Adipocyte (in vitro differentiated cells): ENCODE data around the gene ANKRD53.
A peak's percentile ranks its signal among the peaks of the same experiment; 100 is the strongest.

Source experiments
- DNase-seq: peaks from one replicate; pipeline ENCODE4 v3.0.0-alpha.2; 2015; ENCODE audit warnings: low read depth
- H3K27me3 ChIP-seq: replicated peaks from 2 replicates; pipeline ENCODE4 v1.7.0; 2013; ENCODE audit warnings: mild to moderate bottlenecking, low read length, moderate library complexity; ENCODE audit not compliant: control insufficient read depth, insufficient read depth
- H3K36me3 ChIP-seq: 2 replicates; pipeline ENCODE4 v1.7.0; 2013; ENCODE audit warnings: low read length, mild to moderate bottlenecking, moderate library complexity; ENCODE audit not compliant: control insufficient read depth, insufficient read depth, severe bottlenecking
- H3K4me1 ChIP-seq: 2 replicates; pipeline ENCODE4 v1.7.0; 2013; ENCODE audit warnings: mild to moderate bottlenecking, low read length, moderate library complexity; ENCODE audit not compliant: control insufficient read depth, insufficient read depth
- H3K4me3 ChIP-seq: 2 replicates; pipeline ENCODE4 v1.7.0; 2013; ENCODE audit warnings: mild to moderate bottlenecking, low read length, moderate library complexity
- H3K9ac ChIP-seq: 2 replicates; pipeline ENCODE4 v1.7.0; 2013; ENCODE audit warnings: mild to moderate bottlenecking, low read length, moderate library complexity
- H3K9me3 ChIP-seq: 2 replicates; pipeline ENCODE4 v1.7.0; 2013; ENCODE audit warnings: mild to moderate bottlenecking, low read length, moderate library complexity; ENCODE audit not compliant: control insufficient read depth

The ANKRD53 gene

DNA sequence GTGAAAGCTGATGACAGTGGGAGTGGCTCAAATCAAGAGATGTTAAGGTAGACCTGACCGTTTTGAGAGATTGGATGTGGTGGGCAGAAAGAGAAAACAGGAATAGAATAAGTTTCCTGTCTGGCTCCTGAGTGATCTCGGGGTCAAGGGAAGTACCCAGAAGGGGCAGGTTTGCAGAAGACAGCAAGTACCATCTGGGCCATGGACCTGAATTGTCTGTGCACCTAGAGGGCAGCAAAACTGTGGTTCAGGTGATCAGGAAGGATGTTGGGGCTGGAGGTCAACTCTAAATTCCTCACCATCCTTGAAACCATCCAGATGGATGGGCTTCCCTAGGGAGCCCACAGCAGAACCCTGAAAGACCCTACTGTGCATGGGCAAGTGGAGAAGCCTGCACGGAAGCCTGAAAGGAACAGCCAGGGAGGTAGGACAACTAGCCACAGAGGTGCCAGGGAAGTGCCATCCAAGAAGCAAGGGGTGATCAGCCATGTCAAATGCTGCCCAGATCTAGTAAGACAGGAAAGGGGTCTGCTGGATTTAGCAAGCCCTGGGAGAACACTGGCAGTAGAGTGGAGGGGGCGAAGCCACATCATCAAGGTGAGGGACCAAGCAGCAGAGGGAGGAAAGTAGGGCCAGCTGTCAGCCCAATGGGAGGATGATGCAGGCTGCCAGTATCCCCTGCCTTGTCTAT is 8.2 kb downstream of the ANKRD53 start:
- Histone ChIP-seq H3K9ac (no peak overlapping the region), H3K27me3 (no peaks in the 10 kb centered on the region), H3K36me3 (peaks cover 61% of the 10 kb centered on the region), H3K9me3 (no peaks in the 10 kb centered on the region), H3K4me1 (peaks cover 9% of the 10 kb centered on the region), H3K4me3 (no peak overlapping the region)
- DNase-seq, result no peak

DNA sequence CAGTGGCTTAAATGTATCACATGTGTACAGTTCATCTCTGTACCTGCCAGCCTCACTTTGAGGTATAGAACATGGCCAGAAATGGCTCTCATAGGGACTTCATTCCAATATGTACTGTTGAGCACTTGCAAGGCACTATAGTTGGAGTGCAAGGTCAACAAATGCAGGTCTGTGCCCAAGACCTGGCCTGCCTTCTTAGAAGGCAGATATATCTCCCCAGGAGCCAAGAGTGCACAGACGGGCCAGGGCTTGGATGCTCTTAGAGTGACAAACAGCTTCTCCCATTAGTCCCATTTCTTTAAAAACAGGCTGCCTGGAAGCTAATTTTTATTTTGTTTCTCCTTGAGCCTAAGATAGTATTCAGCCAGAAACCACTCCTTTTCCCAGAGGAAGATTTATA is 9.0 kb downstream of the ANKRD53 start:
- H3K9ac ChIP-seq, result no peak overlapping the region
- H3K36me3 ChIP-seq, result peaks cover 65% of the 10 kb centered on the region
- no peak overlapping the region for H3K4me3 ChIP-seq
- no peaks in the 10 kb centered on the region for H3K9me3 ChIP-seq
- no peak for DNase-seq
- no peaks in the 10 kb centered on the region for H3K27me3 ChIP-seq
- H3K4me1 ChIP-seq, result peaks cover 9% of the 10 kb centered on the region

- no peak for DNase-seq
- Histone ChIP-seq H3K9ac (peak overlapping the region; percentile 11), H3K9me3 (no peaks in the 10 kb centered on the region), H3K27me3 (no peaks in the 10 kb centered on the region), H3K36me3 (peaks cover 65% of the 10 kb centered on the region), H3K4me1 (peaks cover 15% of the 10 kb centered on the region), H3K4me3 (no peak overlapping the region)
These were observed 9.7 kb downstream of the ANKRD53 start for GRCh38 chr2:70988151-70988550.

DNA sequence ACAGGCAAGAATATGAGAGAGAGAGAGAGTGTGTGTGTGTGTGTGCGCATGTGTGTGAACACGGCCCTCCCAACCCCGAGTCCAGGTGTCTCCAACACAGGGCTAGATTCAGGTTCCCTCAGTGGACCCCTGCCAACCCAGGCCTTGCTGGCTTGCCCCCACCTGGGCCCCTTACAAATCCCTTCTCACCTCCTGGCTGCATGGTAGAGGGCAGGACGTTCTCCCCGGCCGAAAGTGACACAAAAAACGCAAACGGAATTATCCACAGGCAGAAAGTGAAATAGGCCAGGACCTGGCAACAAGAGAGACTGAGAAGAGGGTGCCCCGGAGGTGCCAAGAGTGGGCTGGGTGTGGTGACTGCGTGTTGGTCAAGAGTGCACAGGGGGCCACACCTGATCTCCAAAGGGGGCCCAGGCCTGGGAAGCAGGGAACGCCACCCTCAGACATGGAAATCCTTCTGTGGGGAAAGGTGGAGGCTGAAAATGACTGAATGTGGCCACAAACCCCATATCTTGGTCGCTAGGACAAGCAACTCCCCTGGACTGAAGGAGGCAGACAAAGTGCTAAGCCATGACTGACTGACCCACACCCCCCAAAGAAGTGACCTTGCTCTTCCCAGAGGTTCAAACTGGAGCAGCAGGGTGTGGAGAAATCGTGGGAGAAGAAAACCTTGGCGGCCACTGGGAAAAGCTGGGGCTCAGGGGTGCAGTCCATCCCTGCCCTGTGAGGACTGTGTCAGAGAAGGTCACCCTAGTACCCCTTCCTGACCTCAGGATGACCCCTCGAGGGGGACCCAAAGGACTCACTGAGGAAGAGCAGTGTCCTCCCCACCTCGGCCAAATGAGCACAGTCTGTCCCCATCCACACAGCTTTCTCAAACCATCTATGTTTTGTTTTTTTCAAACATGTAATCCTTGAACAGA is 10.6 kb downstream of the ANKRD53 start:
- H3K4me1 ChIP-seq, result peaks cover 23% of the 10 kb centered on the region
- no peaks in the 10 kb centered on the region for H3K27me3 ChIP-seq
- no peak for DNase-seq
- H3K4me3 ChIP-seq, result no peak overlapping the region
- H3K9me3 ChIP-seq, result no peaks in the 10 kb centered on the region
- peaks cover 65% of the 10 kb centered on the region for H3K36me3 ChIP-seq
- H3K9ac ChIP-seq, result no peak overlapping the region

- Histone ChIP-seq H3K9ac (no peak overlapping the region), H3K27me3 (no peaks in the 10 kb centered on the region), H3K9me3 (no peaks in the 10 kb centered on the region), H3K4me3 (no peak overlapping the region), H3K36me3 (peaks cover 65% of the 10 kb centered on the region), H3K4me1 (peaks cover 26% of the 10 kb centered on the region)
- DNase-seq, result no peak
These were observed 11.8 kb downstream of the ANKRD53 start for GRCh38 chr2:70990216-70990615.

DNA sequence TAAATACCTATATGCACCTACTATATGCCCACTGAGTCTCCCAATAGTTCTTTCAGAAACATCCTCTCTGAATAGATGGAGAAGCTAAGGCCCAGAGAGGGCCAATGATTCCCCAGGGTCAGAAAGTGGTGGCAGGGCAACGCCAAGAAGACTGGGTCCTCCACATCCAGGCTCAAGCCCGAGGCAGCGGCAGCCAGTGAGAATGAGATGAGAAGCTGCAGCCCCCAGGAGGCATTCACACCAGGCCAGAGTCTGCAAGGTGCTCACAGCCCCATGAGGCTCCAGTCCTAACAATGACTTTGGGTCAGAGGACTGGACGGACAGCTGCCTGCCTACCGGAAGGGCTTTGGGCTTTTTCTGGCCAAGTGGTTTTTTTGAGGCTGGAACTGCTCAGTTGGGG is 12.7 kb downstream of the ANKRD53 start:
- Histone ChIP-seq H3K4me3 (no peak overlapping the region), H3K36me3 (peaks cover 57% of the 10 kb centered on the region), H3K4me1 (peaks cover 29% of the 10 kb centered on the region), H3K27me3 (no peaks in the 10 kb centered on the region), H3K9me3 (no peaks in the 10 kb centered on the region), H3K9ac (no peak overlapping the region)
- DNase-seq, result no peak

- H3K36me3 ChIP-seq, result peaks cover 51% of the 10 kb centered on the region
- no peaks in the 10 kb centered on the region for H3K9me3 ChIP-seq
- no peak overlapping the region for H3K4me3 ChIP-seq
- no peak for DNase-seq
- no peak overlapping the region for H3K9ac ChIP-seq
- H3K4me1 ChIP-seq, result peaks cover 29% of the 10 kb centered on the region
- H3K27me3 ChIP-seq, result no peaks in the 10 kb centered on the region
These were observed 13.3 kb downstream of the ANKRD53 start for GRCh38 chr2:70991742-70992141.

DNA sequence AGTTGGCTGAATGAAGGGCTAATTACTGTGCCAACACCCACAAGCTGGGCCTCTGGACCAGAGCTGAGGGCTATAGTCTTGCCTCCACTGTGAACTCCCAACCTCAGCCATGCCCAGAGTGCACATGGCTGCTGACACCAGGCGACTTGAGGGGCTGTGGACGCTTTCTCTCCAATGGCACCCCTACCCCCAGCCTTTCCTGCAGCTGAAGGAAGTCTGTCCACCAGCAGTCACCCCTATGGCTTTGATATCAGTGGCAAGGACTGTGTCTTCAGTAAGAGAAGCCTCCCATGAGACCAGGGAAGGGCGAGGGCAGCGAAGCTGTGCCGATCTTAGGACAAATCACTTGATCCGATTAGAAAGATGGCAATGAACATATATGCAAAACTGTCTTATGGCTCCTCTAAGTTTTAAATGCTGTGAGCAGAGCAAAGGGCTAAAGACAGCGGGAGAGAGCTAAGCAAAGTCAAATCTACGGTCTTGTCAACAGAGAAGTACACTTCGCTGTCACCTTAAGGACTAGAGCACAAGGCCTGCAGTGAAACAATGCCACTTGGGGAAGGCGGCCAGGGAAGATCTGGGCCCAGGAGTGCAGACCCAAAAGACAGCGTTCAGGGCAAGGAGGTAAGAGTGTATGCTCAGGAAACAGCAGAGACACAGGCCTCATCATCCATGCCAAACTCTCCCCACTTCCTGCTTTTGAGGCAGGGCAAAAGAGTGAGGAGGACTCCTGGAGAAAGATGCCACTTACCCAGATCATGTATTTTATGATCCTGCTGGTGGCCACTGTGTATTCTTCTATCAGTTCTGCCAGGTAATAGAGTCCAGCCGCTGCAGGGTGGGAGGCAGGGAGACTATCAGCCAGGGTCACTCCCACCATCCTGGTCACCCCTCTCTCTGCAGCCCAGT is 14.8 kb downstream of the ANKRD53 start:
- Histone ChIP-seq H3K27me3 (no peaks in the 10 kb centered on the region), H3K4me3 (peak overlapping the region; percentile 94), H3K4me1 (peaks cover 22% of the 10 kb centered on the region), H3K9me3 (no peaks in the 10 kb centered on the region), H3K9ac (peak overlapping the region; percentile 94), H3K36me3 (peaks cover 36% of the 10 kb centered on the region)
- DNase-seq, result no peak

- no peaks in the 10 kb centered on the region for H3K9me3 ChIP-seq
- DNase-seq, result peak; percentile 67
- peak overlapping the region; percentile 94 for H3K9ac ChIP-seq
- H3K36me3 ChIP-seq, result peaks cover 27% of the 10 kb centered on the region
- H3K4me3 ChIP-seq, result peak overlapping the region; percentile 94
- peaks cover 20% of the 10 kb centered on the region for H3K4me1 ChIP-seq
- no peaks in the 10 kb centered on the region for H3K27me3 ChIP-seq
These were observed 15.7 kb downstream of the ANKRD53 start for GRCh38 chr2:70994009-70994698.

DNA sequence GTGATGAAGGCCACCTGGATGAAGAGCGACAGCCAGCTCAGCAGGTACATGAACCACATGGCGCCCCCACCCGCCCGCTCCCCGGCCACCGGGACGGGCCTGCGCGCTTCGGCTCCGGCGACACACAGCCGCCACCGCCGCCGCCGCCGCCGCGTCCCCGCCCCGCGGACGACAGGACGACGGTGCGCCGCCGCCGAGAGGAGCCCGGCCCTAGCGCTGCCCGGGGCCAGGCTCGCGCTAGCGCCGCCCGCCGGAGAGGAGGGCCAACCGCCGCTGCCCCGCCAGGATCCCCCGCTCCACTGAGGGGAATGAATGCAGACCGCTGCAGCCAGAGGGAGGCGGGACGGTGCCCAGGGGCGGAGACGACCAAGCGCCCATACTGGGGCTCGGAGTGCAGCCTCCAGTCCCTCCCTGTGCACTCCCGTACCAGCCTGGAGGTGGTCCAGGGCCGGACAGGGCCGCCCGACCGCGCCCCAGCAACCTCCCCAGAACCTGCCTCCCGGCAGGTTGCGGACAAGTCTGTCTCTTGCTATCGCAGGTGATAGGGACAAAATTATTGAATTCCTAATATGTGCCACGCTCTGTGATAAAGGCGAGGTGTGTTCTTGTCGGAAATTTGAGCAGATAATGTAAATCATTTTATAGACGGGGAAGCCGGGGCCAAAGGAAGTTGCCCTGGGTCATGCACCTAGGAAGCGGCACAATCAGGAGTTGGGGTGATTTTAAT is 16.4 kb downstream of the ANKRD53 start, which contains the start of gene TEX261:
TEX261 (minus strand) TSS at position 175 of the 727 bp plus-strand sequence; CDS start at position 59, 116 bp downstream.
- Histone ChIP-seq H3K4me1 (peaks cover 20% of the 10 kb centered on the region), H3K27me3 (no peaks in the 10 kb centered on the region), H3K4me3 (peak within 1 kb of the TSS; percentile 94), H3K9ac (peak within 1 kb of the TSS; percentile 94), H3K36me3 (peaks cover 20% of the 10 kb centered on the region), H3K9me3 (no peaks in the 10 kb centered on the region)
- DNase-seq, result peak; percentile 95
